SU-DHL-6 (cell line): ENCODE results near the gene MNT.

ENCODE experiments used
- EZH2phosphoT487 ChIP-seq: fragments of 200-600 bp; sonication (generic), shearing (Covaris generic); conservative IDR thresholded peaks from 2 replicates; pipeline ENCODE4 v1.6.1; 2018; ENCODE audit warnings: mild to moderate bottlenecking, antibody characterized with exemption, low read length, moderate library complexity, mixed read lengths
- TF ChIP-seq, protein P1 (sequence below): fragments of 200-600 bp; sonication (generic); IDR thresholded peaks from one replicate; pipeline ENCODE4 v1.5.1; 2017; ENCODE audit warnings: antibody characterized with exemption, mild to moderate bottlenecking, low read length, moderate library complexity; ENCODE audit not compliant: insufficient read depth, poor library complexity, severe bottlenecking

DNA sequence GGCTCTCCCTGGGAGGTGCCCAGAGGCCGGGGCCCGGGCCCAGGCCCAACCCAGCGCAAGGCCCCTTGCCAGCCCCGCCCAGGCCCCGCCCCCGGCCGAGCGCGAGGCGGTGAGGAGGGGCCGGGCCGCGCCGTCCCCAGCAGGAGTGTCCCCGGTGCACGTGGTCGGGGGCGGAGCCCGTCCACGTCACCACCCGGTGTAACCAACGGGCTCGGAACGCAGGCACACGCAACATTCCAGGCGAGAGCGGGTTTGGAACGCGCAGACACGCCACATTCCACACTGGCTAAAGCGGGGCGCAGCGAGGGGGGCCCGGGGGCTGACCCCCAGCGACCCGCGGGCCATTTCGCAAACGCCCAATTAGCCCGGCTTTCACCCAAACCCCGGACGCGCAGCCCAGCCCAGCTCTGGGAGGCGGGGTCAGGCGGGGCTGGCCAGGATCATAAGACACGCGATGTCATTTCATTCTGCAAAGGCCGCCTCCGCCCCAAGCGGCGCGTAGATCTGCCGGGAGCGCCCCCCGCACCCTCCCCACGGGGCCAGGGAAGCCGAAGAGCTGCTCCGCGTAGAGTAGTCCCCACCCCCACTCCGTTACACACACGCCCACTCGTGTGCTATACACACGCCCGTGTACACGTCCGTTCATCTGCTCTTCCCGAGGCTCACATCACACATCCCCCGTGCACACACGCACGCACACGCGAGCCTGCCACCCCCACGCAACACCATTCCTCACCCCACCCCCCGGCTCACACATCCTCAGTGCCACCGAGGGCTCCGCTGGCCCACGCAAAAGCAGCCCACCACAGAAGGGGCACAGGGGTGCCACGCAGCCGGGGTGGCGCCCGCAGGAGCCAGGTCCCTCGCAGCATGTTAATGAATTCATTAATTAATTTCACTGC, 1.0 kb downstream of the MNT start:
- TF ChIP-seq, protein P1, sequence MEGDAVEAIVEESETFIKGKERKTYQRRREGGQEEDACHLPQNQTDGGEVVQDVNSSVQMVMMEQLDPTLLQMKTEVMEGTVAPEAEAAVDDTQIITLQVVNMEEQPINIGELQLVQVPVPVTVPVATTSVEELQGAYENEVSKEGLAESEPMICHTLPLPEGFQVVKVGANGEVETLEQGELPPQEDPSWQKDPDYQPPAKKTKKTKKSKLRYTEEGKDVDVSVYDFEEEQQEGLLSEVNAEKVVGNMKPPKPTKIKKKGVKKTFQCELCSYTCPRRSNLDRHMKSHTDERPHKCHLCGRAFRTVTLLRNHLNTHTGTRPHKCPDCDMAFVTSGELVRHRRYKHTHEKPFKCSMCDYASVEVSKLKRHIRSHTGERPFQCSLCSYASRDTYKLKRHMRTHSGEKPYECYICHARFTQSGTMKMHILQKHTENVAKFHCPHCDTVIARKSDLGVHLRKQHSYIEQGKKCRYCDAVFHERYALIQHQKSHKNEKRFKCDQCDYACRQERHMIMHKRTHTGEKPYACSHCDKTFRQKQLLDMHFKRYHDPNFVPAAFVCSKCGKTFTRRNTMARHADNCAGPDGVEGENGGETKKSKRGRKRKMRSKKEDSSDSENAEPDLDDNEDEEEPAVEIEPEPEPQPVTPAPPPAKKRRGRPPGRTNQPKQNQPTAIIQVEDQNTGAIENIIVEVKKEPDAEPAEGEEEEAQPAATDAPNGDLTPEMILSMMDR, result no peak
- TF ChIP-seq EZH2phosphoT487, result no peak
